Keratinocyte (primary cell): Measurements from ENCODE around the gene SFRP5. TPM values are rescaled to one million over a fixed set of nuclear protein-coding genes. Genes with fewer than 3 reads are reported as not detected.

Experiments used
- DNase-seq: peaks from one replicate; pipeline ENCODE4 v3.0.0-alpha.2; 2011; ENCODE audit warnings: low read depth, missing footprints, low spot score
- FAIRE-seq: peaks from 2 replicates; lab custom pipeline; 2011; peaks lifted over from hg19 to GRCh38; lab: Jason Lieb, UNC
- H2AFZ ChIP-seq: 2 replicates; pipeline ENCODE4 v1.6.0; 2012; ENCODE audit warnings: low read length, control low read depth, inconsistent platforms; ENCODE audit not compliant: control insufficient read depth
- H3K27ac ChIP-seq: 2 replicates; pipeline ENCODE4 v1.5.1; 2011; ENCODE audit warnings: low read length; ENCODE audit not compliant: control insufficient read depth, insufficient read depth
- H3K27me3 ChIP-seq: 3 replicates; pipeline ENCODE4 v1.6.0; 2011; ENCODE audit warnings: low read length; ENCODE audit not compliant: control insufficient read depth, insufficient read depth; ENCODE audit errors: extremely low read depth
- H3K36me3 ChIP-seq, 2 experiments: 2 replicates in 1 of 2; 3 replicates in 1 of 2; pipeline ENCODE4 v1.5.1; 2011; ENCODE audit warnings: low read length in 2 of 2, mild to moderate bottlenecking in 1 of 2; ENCODE audit not compliant: control insufficient read depth in 2 of 2, insufficient read depth in 2 of 2; ENCODE audit errors: extremely low read depth in 1 of 2
- H3K4me1 ChIP-seq: 3 replicates; pipeline ENCODE4 v1.5.1; 2011; ENCODE audit warnings: low read length; ENCODE audit not compliant: control insufficient read depth, insufficient read depth; ENCODE audit errors: extremely low read depth
- H3K4me2 ChIP-seq: 3 replicates; pipeline ENCODE4 v1.6.0; 2011; ENCODE audit warnings: low read depth, low read length; ENCODE audit not compliant: control insufficient read depth, insufficient read depth; ENCODE audit errors: extremely low read depth
- H3K4me3 ChIP-seq, 3 experiments: fragments of 200-600 bp in 1 of 3; sonication (generic) in 1 of 3; 2 replicates in 2 of 3; 3 replicates in 1 of 3; pipeline ENCODE4 v1.5.1; 2011 to 2016; ENCODE audit warnings: low read length in 3 of 3, mild to moderate bottlenecking in 3 of 3, control low read depth in 2 of 3, inconsistent platforms in 1 of 3, low read depth in 1 of 3, mixed read lengths in 1 of 3, mixed run types in 1 of 3, moderate library complexity in 1 of 3; ENCODE audit not compliant: control insufficient read depth in 2 of 3, insufficient read depth in 2 of 3; ENCODE audit errors: extremely low read depth in 1 of 3
- H3K79me2 ChIP-seq: 2 replicates; pipeline ENCODE4 v1.6.0; 2012; ENCODE audit warnings: low read length; ENCODE audit not compliant: control insufficient read depth, insufficient read depth
- H3K9ac ChIP-seq: 3 replicates; pipeline ENCODE4 v1.6.0; 2011; ENCODE audit warnings: low read length; ENCODE audit not compliant: control insufficient read depth, insufficient read depth; ENCODE audit errors: extremely low read depth
- H3K9me1 ChIP-seq: 3 replicates; pipeline ENCODE4 v1.6.0; 2011; ENCODE audit warnings: low read length; ENCODE audit not compliant: control insufficient read depth, insufficient read depth; ENCODE audit errors: extremely low read depth
- H3K9me3 ChIP-seq: 2 replicates; pipeline ENCODE4 v1.5.1; 2012; ENCODE audit warnings: low read depth, low read length; ENCODE audit not compliant: control insufficient read depth
- H4K20me1 ChIP-seq: 3 replicates; pipeline ENCODE4 v1.6.0; 2011; ENCODE audit warnings: low read length; ENCODE audit not compliant: control insufficient read depth, insufficient read depth; ENCODE audit errors: extremely low read depth
- EZH2 ChIP-seq: IDR thresholded peaks from one replicate; pipeline ENCODE4 v1.6.1; 2012; ENCODE audit warnings: inconsistent platforms, mild to moderate bottlenecking, low read length, moderate library complexity
- dilution Hi-C: fragments of 300-500 bp; cut with MboI; formaldehyde crosslinking; loops from one replicate; pipeline ENCODE4 v1.7.0; 2020; ENCODE audit warnings: low sequenced_read_pairs; ENCODE audit not compliant: extremely low pct_ligation_motif_present
- polyA plus RNA-seq, 5 experiments: library from polyadenylated mRNA; depleted of rRNA in 3 of 5; stranded (reverse) in 3 of 5; stranded (forward) in 1 of 5; unstranded in 1 of 5; fragments of >200 nt; gene quantifications; 1 replicate in 1 of 5; 2 replicates in 3 of 5; 3 replicates in 1 of 5; pipeline versions ENCODE4 v1.2.1 to v1.2.3, GENCODE V29; 2011 to 2012; ENCODE audit warnings: missing spikeins in 2 of 5, low read depth in 1 of 5, low replicate concordance in 1 of 5
- TF ChIP-seq, protein P1 (sequence below), 3 experiments: IDR thresholded peaks in 1 of 3; conservative IDR thresholded peaks in 1 of 3; optimal IDR thresholded peaks in 1 of 3; 2 replicates in 2 of 3; 3 replicates in 1 of 3; pipeline versions ENCODE3 to v1.5.1; 2011; ENCODE audit warnings: low read length in 3 of 3, mild to moderate bottlenecking in 3 of 3, moderate library complexity in 2 of 3, control low read depth in 1 of 3, inconsistent platforms in 1 of 3; ENCODE audit not compliant: insufficient read depth in 2 of 3; ENCODE audit errors: extremely low read depth in 1 of 3

Gene SFRP5
- polyA plus RNA-seq, 1 donor (not counting 4 experiments of a cell fraction or from before 2014, with no cell fraction given): not detected

- no peak overlapping the region for H2AFZ ChIP-seq
- H3K9ac ChIP-seq: no peak overlapping the region
- dilution Hi-C loops: no loop called here
- H3K4me1 ChIP-seq: peaks cover 35% of the 10 kb centered on the region
- no peaks in the 10 kb centered on the region for H3K36me3 ChIP-seq
- no peaks in the 10 kb centered on the region for H3K27me3 ChIP-seq
- no peaks in the 10 kb centered on the region for H4K20me1 ChIP-seq
- no peak overlapping the region for H3K4me2 ChIP-seq
- no peak overlapping the region for H3K4me3 ChIP-seq
- FAIRE-seq (peak; percentile 67), DNase-seq (peak; percentile 33)
- no peaks in the 10 kb centered on the region for H3K9me3 ChIP-seq
- H3K79me2 ChIP-seq: no peaks in the 10 kb centered on the region
- TF ChIP-seq EZH2: no peak
- TF ChIP-seq, protein P1, sequence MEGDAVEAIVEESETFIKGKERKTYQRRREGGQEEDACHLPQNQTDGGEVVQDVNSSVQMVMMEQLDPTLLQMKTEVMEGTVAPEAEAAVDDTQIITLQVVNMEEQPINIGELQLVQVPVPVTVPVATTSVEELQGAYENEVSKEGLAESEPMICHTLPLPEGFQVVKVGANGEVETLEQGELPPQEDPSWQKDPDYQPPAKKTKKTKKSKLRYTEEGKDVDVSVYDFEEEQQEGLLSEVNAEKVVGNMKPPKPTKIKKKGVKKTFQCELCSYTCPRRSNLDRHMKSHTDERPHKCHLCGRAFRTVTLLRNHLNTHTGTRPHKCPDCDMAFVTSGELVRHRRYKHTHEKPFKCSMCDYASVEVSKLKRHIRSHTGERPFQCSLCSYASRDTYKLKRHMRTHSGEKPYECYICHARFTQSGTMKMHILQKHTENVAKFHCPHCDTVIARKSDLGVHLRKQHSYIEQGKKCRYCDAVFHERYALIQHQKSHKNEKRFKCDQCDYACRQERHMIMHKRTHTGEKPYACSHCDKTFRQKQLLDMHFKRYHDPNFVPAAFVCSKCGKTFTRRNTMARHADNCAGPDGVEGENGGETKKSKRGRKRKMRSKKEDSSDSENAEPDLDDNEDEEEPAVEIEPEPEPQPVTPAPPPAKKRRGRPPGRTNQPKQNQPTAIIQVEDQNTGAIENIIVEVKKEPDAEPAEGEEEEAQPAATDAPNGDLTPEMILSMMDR (optimal IDR thresholded peaks at IDR 0.05 in 1 of 3, IDR thresholded peaks at IDR 0.05 in 1 of 3, conservative IDR thresholded peaks at IDR 0.05 in 1 of 3; ENCODE audit: extremely low read depth in 1 of 3, insufficient read depth in 2 of 3, low read length in 3 of 3): no peak
- H3K9me1 ChIP-seq: no peaks in the 10 kb centered on the region
- no peak overlapping the region for H3K27ac ChIP-seq
Measured at GRCh38 chr10:97782455-97783228, 10.8 kb upstream of the SFRP5 start.

DNA sequence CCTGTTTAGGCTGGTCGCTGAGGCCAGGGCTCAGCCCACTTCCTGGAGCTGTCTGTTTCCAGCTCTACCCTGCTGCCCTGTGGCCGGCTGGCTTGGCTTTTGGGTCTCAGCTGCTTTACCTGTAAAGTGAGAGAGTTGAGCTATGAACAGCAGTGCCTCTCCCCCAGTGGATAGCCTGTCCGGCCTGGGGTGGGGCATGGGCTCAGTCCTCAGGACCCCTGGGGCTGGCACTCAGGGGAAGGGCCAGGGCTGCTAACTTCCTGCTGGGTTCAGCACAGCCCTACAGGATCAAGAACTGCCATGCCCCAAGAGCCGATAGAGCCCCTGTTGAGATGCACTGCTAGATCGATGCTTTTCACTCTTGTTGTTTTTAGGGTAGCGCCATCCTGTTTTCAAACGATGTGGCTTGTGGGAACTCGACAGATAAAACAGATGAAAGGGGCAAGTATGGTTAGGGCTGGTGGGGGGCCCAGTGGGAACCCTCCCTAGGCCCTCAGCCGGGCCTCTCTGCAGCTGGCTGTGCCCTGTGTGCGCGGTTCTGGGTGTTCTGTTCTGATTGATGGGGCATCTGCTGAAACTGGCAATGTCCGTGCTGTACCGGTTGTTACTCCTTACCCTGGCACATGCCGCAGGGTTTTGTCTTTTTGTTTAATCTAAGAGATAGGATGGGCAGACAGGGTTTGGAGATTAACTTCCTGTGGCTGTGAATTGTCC, 10.0 kb upstream of the SFRP5 start:
- TF ChIP-seq, protein P1 (optimal IDR thresholded peaks at IDR 0.05 in 1 of 3, IDR thresholded peaks at IDR 0.05 in 1 of 3, conservative IDR thresholded peaks at IDR 0.05 in 1 of 3; ENCODE audit: extremely low read depth in 1 of 3, insufficient read depth in 2 of 3, low read length in 3 of 3): no peak
- TF ChIP-seq EZH2: no peak
- DNase-seq (no peak), FAIRE-seq (no peak)

More for the DNA sequence above, 10.0 kb upstream of the SFRP5 start:
- no peak overlapping the region for H3K4me2 ChIP-seq
- no peak overlapping the region for H3K4me3 ChIP-seq
- no peaks in the 10 kb centered on the region for H3K79me2 ChIP-seq
- H3K27me3 ChIP-seq: no peaks in the 10 kb centered on the region
- no peaks in the 10 kb centered on the region for H3K36me3 ChIP-seq
- no peak overlapping the region for H3K9ac ChIP-seq
- H3K4me1 ChIP-seq: peaks cover 35% of the 10 kb centered on the region
- no peaks in the 10 kb centered on the region for H4K20me1 ChIP-seq
- H2AFZ ChIP-seq: no peak overlapping the region
- H3K9me3 ChIP-seq: no peaks in the 10 kb centered on the region
- H3K9me1 ChIP-seq: no peaks in the 10 kb centered on the region
- dilution Hi-C loops: no loop called here
- H3K27ac ChIP-seq: no peak overlapping the region
